Measurements from ENCODE around the gene HAO1.
A peak's percentile ranks its signal among the peaks of the same experiment; 100 is the strongest.

HAO1 gene

GRCh38 chr20:7930343-7930742 lies 9.9 kb downstream of the HAO1 start:
- 0 out of 2 replicates have a peak overlapping the region, but pooled peaks have one; percentile 6 for H3K4me2 ChIP-seq
- no peak overlapping the region for H3K4me3 ChIP-seq
- no peak overlapping the region for H3K9ac ChIP-seq
- peaks cover 7% of the 10 kb centered on the region for H3K4me1 ChIP-seq
- H3K36me3 ChIP-seq, result no peaks in the 10 kb centered on the region
- H3K9me3 ChIP-seq, result no peaks in the 10 kb centered on the region
- no peaks in the 10 kb centered on the region for H4K20me1 ChIP-seq
- H3K27me3 ChIP-seq, result no peaks in the 10 kb centered on the region
- no peak for TF ChIP-seq Cebpa-rat (IDR thresholded peaks at IDR 0.05)
- H3K27ac ChIP-seq, result no peak overlapping the region

GRCh38 chr20:7926767-7927166 lies 13.5 kb downstream of the HAO1 start:
- no peak overlapping the region for H3K27ac ChIP-seq
- H3K4me1 ChIP-seq, result peaks cover 7% of the 10 kb centered on the region
- no peak overlapping the region for H3K4me2 ChIP-seq
- no peaks in the 10 kb centered on the region for H4K20me1 ChIP-seq
- no peak overlapping the region for H3K4me3 ChIP-seq
- no peaks in the 10 kb centered on the region for H3K27me3 ChIP-seq
- no peak overlapping the region for H3K9ac ChIP-seq
- no peaks in the 10 kb centered on the region for H3K36me3 ChIP-seq
- TF ChIP-seq Cebpa-rat (IDR thresholded peaks at IDR 0.05), result no peak
- no peaks in the 10 kb centered on the region for H3K9me3 ChIP-seq

- no peaks in the 10 kb centered on the region for H3K36me3 ChIP-seq
- H3K27ac ChIP-seq, result no peak overlapping the region
- no peak for TF ChIP-seq Cebpa-rat (IDR thresholded peaks at IDR 0.05)
- H3K4me3 ChIP-seq, result no peak overlapping the region
- H3K9me3 ChIP-seq, result no peaks in the 10 kb centered on the region
- no peaks in the 10 kb centered on the region for H3K27me3 ChIP-seq
- H3K4me2 ChIP-seq, result no peak overlapping the region
- no peak overlapping the region for H3K9ac ChIP-seq
- H4K20me1 ChIP-seq, result no peaks in the 10 kb centered on the region
- peaks cover 7% of the 10 kb centered on the region for H3K4me1 ChIP-seq
Measured at GRCh38 chr20:7926323-7926722, 13.9 kb downstream of the HAO1 start.

GRCh38 chr20:7924692-7925091 lies 15.6 kb downstream of the HAO1 start:
- Histone ChIP-seq H3K9me3 (no peaks in the 10 kb centered on the region), H4K20me1 (no peaks in the 10 kb centered on the region), H3K4me1 (no peaks in the 10 kb centered on the region), H3K9ac (no peak overlapping the region), H3K4me2 (no peak overlapping the region), H3K36me3 (no peaks in the 10 kb centered on the region), H3K4me3 (no peak overlapping the region), H3K27me3 (no peaks in the 10 kb centered on the region), H3K27ac (no peak overlapping the region)
- no peak for TF ChIP-seq Cebpa-rat (IDR thresholded peaks at IDR 0.05)

GRCh38 chr20:7916648-7917047 lies 23.6 kb downstream of the HAO1 start:
- Histone ChIP-seq H4K20me1 (no peaks in the 10 kb centered on the region), H3K9me3 (no peaks in the 10 kb centered on the region), H3K27me3 (no peaks in the 10 kb centered on the region), H3K27ac (no peak overlapping the region), H3K4me1 (no peaks in the 10 kb centered on the region), H3K9ac (no peak overlapping the region), H3K36me3 (no peaks in the 10 kb centered on the region), H3K4me2 (no peak overlapping the region), H3K4me3 (no peak overlapping the region)
- no peak for TF ChIP-seq Cebpa-rat (IDR thresholded peaks at IDR 0.05)

GRCh38 chr20:7912551-7912950 lies 27.7 kb downstream of the HAO1 start:
- H4K20me1 ChIP-seq, result no peaks in the 10 kb centered on the region
- H3K9ac ChIP-seq, result no peak overlapping the region
- no peaks in the 10 kb centered on the region for H3K4me1 ChIP-seq
- no peaks in the 10 kb centered on the region for H3K36me3 ChIP-seq
- TF ChIP-seq Cebpa-rat (IDR thresholded peaks at IDR 0.05), result no peak
- H3K27me3 ChIP-seq, result no peaks in the 10 kb centered on the region
- H3K27ac ChIP-seq, result no peak overlapping the region
- H3K9me3 ChIP-seq, result no peaks in the 10 kb centered on the region
- H3K4me3 ChIP-seq, result no peak overlapping the region
- no peak overlapping the region for H3K4me2 ChIP-seq

- no peak for TF ChIP-seq Cebpa-rat (IDR thresholded peaks at IDR 0.05)
- no peaks in the 10 kb centered on the region for H3K9me3 ChIP-seq
- H3K9ac ChIP-seq, result no peak overlapping the region
- H3K27me3 ChIP-seq, result no peaks in the 10 kb centered on the region
- no peaks in the 10 kb centered on the region for H3K4me1 ChIP-seq
- H3K36me3 ChIP-seq, result no peaks in the 10 kb centered on the region
- H3K27ac ChIP-seq, result no peak overlapping the region
- no peak overlapping the region for H3K4me3 ChIP-seq
- H4K20me1 ChIP-seq, result no peaks in the 10 kb centered on the region
- no peak overlapping the region for H3K4me2 ChIP-seq
Measured at GRCh38 chr20:7911586-7912330, 28.5 kb downstream of the HAO1 start.

GRCh38 chr20:7908905-7909304 lies 31.4 kb downstream of the HAO1 start:
- Histone ChIP-seq H3K36me3 (no peaks in the 10 kb centered on the region), H3K4me1 (no peaks in the 10 kb centered on the region), H3K9ac (no peak overlapping the region), H3K27me3 (no peaks in the 10 kb centered on the region), H3K4me3 (no peak overlapping the region), H3K9me3 (no peaks in the 10 kb centered on the region), H3K27ac (no peak overlapping the region), H4K20me1 (no peaks in the 10 kb centered on the region), H3K4me2 (no peak overlapping the region)
- no peak for TF ChIP-seq Cebpa-rat (IDR thresholded peaks at IDR 0.05)

- no peak overlapping the region for H3K4me2 ChIP-seq
- H4K20me1 ChIP-seq, result no peaks in the 10 kb centered on the region
- no peak overlapping the region for H3K9ac ChIP-seq
- no peak overlapping the region for H3K27ac ChIP-seq
- no peaks in the 10 kb centered on the region for H3K36me3 ChIP-seq
- H3K4me3 ChIP-seq, result no peak overlapping the region
- H3K4me1 ChIP-seq, result no peaks in the 10 kb centered on the region
- TF ChIP-seq Cebpa-rat (IDR thresholded peaks at IDR 0.05), result no peak
- H3K9me3 ChIP-seq, result no peaks in the 10 kb centered on the region
- H3K27me3 ChIP-seq, result no peaks in the 10 kb centered on the region
Measured at GRCh38 chr20:7903429-7903828, 36.8 kb downstream of the HAO1 start.

GRCh38 chr20:7902879-7903278 lies 37.4 kb downstream of the HAO1 start:
- Histone ChIP-seq H3K9ac (no peak overlapping the region), H3K4me2 (no peak overlapping the region), H3K27ac (no peak overlapping the region), H3K4me1 (no peaks in the 10 kb centered on the region), H4K20me1 (no peaks in the 10 kb centered on the region), H3K9me3 (no peaks in the 10 kb centered on the region), H3K4me3 (no peak overlapping the region), H3K27me3 (no peaks in the 10 kb centered on the region), H3K36me3 (no peaks in the 10 kb centered on the region)
- no peak for TF ChIP-seq Cebpa-rat (IDR thresholded peaks at IDR 0.05)

Measured in BLaER1 (cell line).